Lung (tissue), 12 donors: ENCODE measurements around the gene FEZ2. TPM values are rescaled to one million over a fixed set of nuclear protein-coding genes. Genes with fewer than 3 reads are reported as not detected.

Source experiments
- ATAC-seq: fragments of 200-7000 bp; cut with Tn5 transposase; one replicate; pipeline ENCODE4 v1.9.1; 2020; ENCODE audit warnings: moderate number of reproducible peaks; ENCODE audit not compliant: insufficient read depth, low FRiP score
- DNase-seq, 3 donors: peaks; one replicate each; pipeline ENCODE4 v3.0.0-alpha.2; 2013 to 2017
- H3K27ac ChIP-seq, 2 donors: one replicate each; pipeline ENCODE4 v1.5.1; 2013; ENCODE audit warnings: mild to moderate bottlenecking in 2 of 2, moderate library complexity in 2 of 2, control low read depth in 1 of 2, inconsistent platforms in 1 of 2, low read depth in 1 of 2, low read length in 1 of 2
- H3K27me3 ChIP-seq, 3 donors: one replicate each; pipeline ENCODE4 v1.5.1; 2013; ENCODE audit warnings: low read length in 2 of 3; ENCODE audit not compliant: control insufficient read depth in 3 of 3, insufficient read depth in 3 of 3
- H3K36me3 ChIP-seq, 4 donors: one replicate each; pipeline ENCODE4 v1.5.1; 2013; ENCODE audit warnings: low read length in 4 of 4, mild to moderate bottlenecking in 1 of 4, moderate library complexity in 1 of 4; ENCODE audit not compliant: control insufficient read depth in 4 of 4, insufficient read depth in 4 of 4
- H3K4me1 ChIP-seq, 5 donors: one replicate each; pipeline ENCODE4 v1.5.1; 2013; ENCODE audit warnings: low read length in 5 of 5, mild to moderate bottlenecking in 2 of 5, moderate library complexity in 1 of 5; ENCODE audit not compliant: control insufficient read depth in 5 of 5, insufficient read depth in 5 of 5
- H3K4me3 ChIP-seq: one replicate; pipeline ENCODE4 v1.5.1; 2013; ENCODE audit warnings: mild to moderate bottlenecking, control low read depth, moderate library complexity
- H3K9ac ChIP-seq, 2 donors: one replicate each; pipeline ENCODE4 v1.5.1; 2013; ENCODE audit warnings: low read length in 2 of 2, control low read depth in 1 of 2; ENCODE audit not compliant: insufficient read depth in 1 of 2
- H3K9me3 ChIP-seq, 4 donors: one replicate each; pipeline ENCODE4 v1.5.1; 2013; ENCODE audit warnings: low read length in 3 of 4, mild to moderate bottlenecking in 1 of 4, moderate library complexity in 1 of 4; ENCODE audit not compliant: control insufficient read depth in 4 of 4, insufficient read depth in 3 of 4
- CTCF ChIP-seq: IDR thresholded peaks from 2 replicates; pipeline ENCODE4 v1.5.1; 2012; ENCODE audit warnings: mild to moderate bottlenecking; ENCODE audit errors: control extremely low read depth, extremely low read depth
- WGBS, 2 donors: extraction: QIAGEN DNeasy Blood & Tissue Kit; methylation state at CpG; one replicate each; pipeline ENCODE4 v1.1.7; 2013; 5-methylcytosine and 5-hydroxymethylcytosine counted together
- polyA plus RNA-seq, 2 donors: library from polyadenylated mRNA; stranded (reverse); fragments of 200-250 nt; gene quantifications; one replicate each; pipeline ENCODE4 v1.2.1, GENCODE V29; 2013
- total RNA-seq, 2 donors: library from RNA; depleted of rRNA in 1 of 2; stranded (reverse); fragments of >200 nt in 1 of 2; gene quantifications; one replicate each; pipeline ENCODE4 v1.2.1, GENCODE V29; 2014 to 2021
- donor health status: control.
- donor health status: control.
- donor health status: Bipolar disorder and iron deficiency.
- donor health status: healthy.
- donor health status: DM: yes; HTN: yes; CAD: no.

The FEZ2 gene
- total and polyA plus RNA-seq, 4 donors, result 17.6 to 62.9 (median 31.5) TPM

GRCh38 chr2:36544638-36545338 is 53.2 kb downstream of the FEZ2 start:
- peaks cover 20 to 27% (median 22%) of the 10 kb centered on the region in 4 donors for H3K36me3 ChIP-seq
- H3K4me3 ChIP-seq, result no peak overlapping the region
- ATAC-seq, result no peak
- no peaks in the 10 kb centered on the region for H3K9me3 ChIP-seq
- H3K27me3 ChIP-seq, result no peaks in the 10 kb centered on the region
- H3K9ac ChIP-seq, result no peak overlapping the region
- no peak overlapping the region for H3K27ac ChIP-seq
- 91% methylated on average over 6 of the region's 6 CpGs for WGBS, 2 donors
- peaks cover 0 to 14% (median 0%) of the 10 kb centered on the region in 5 donors for H3K4me1 ChIP-seq
- DNase-seq, result no peak
- no peak for TF ChIP-seq CTCF

- 72 to 74% methylated on average over 4 of the region's 4 CpGs for WGBS, 2 donors
- ATAC-seq (no peak), DNase-seq (no peak)
- Histone ChIP-seq H3K4me1 (peaks cover 0 to 14% (median 0%) of the 10 kb centered on the region in 5 donors), H3K27ac (no peak overlapping the region), H3K9ac (no peak overlapping the region), H3K4me3 (no peak overlapping the region), H3K36me3 (peaks cover 17 to 24% (median 21%) of the 10 kb centered on the region in 4 donors), H3K27me3 (no peaks in the 10 kb centered on the region), H3K9me3 (no peaks in the 10 kb centered on the region)
- TF ChIP-seq CTCF, result no peak
Measured at GRCh38 chr2:36541891-36542595, 55.9 kb downstream of the FEZ2 start.

DNA sequence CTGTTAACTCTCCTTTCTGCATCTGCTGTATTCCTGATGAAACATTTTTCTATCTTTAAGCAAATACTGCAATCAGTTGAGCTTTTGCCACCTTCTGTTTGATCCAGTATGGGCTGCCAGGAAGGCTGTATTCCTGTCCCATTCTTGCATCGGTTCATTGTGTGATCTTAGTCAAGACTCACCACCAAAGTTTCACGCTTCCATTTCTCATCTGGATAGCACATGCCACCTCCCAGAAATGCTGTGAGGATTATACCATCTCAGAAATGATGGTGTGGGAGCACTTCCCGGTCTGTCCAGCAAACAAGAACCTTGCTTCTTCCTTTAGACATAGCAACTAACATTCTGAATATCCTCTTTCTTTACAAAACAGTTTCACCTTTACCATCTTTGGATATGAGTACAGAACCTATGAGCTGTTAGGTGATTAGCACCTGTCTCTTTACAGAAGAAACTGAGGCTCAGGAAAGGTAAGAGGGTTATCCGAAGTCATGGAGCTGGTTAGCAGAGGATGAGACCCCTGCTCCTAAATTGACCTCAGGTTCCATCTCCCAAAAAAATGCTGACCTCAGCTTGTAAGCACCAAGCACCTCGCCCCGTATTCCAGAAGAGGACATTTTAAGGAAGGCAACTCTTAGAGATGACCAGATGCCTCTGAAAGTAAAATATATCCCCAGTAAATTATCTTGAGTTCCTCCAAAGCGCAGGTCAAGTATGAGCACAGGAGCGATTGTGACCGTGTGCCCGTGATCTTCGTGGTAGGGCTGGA is 56.8 kb downstream of the FEZ2 start:
- H3K36me3 ChIP-seq, result peaks cover 14 to 24% (median 22%) of the 10 kb centered on the region in 4 donors

More for the DNA sequence above, 56.8 kb downstream of the FEZ2 start:
- H3K27ac ChIP-seq, result peak overlapping the region in 1 of 2 donors; percentile 10
- H3K4me3 ChIP-seq, result no peak overlapping the region
- no peak for DNase-seq
- no peak overlapping the region for H3K9ac ChIP-seq
- ATAC-seq, result no peak
- no peaks in the 10 kb centered on the region for H3K9me3 ChIP-seq
- 86 to 91% methylated on average over 11 of the region's 11 CpGs for WGBS, 2 donors
- TF ChIP-seq CTCF, result no peak
- peaks cover 0 to 14% (median 0%) of the 10 kb centered on the region in 5 donors for H3K4me1 ChIP-seq
- no peaks in the 10 kb centered on the region for H3K27me3 ChIP-seq
